ENCODE measurements around the gene IRX5.

GRCh38 chr16:54946909-54947308, 16.2 kb downstream of the IRX5 start:
- TF ChIP-seq, protein P1, sequence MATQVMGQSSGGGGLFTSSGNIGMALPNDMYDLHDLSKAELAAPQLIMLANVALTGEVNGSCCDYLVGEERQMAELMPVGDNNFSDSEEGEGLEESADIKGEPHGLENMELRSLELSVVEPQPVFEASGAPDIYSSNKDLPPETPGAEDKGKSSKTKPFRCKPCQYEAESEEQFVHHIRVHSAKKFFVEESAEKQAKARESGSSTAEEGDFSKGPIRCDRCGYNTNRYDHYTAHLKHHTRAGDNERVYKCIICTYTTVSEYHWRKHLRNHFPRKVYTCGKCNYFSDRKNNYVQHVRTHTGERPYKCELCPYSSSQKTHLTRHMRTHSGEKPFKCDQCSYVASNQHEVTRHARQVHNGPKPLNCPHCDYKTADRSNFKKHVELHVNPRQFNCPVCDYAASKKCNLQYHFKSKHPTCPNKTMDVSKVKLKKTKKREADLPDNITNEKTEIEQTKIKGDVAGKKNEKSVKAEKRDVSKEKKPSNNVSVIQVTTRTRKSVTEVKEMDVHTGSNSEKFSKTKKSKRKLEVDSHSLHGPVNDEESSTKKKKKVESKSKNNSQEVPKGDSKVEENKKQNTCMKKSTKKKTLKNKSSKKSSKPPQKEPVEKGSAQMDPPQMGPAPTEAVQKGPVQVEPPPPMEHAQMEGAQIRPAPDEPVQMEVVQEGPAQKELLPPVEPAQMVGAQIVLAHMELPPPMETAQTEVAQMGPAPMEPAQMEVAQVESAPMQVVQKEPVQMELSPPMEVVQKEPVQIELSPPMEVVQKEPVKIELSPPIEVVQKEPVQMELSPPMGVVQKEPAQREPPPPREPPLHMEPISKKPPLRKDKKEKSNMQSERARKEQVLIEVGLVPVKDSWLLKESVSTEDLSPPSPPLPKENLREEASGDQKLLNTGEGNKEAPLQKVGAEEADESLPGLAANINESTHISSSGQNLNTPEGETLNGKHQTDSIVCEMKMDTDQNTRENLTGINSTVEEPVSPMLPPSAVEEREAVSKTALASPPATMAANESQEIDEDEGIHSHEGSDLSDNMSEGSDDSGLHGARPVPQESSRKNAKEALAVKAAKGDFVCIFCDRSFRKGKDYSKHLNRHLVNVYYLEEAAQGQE (IDR thresholded peaks at IDR 0.05; ENCODE audit: low read depth) = no peak
- TF ChIP-seq POLR2A (IDR thresholded peaks at IDR 0.05; ENCODE audit: borderline replicate concordance, extremely low read depth, insufficient read depth, insufficient read length) = no peak
- TF ChIP-seq, protein P2, sequence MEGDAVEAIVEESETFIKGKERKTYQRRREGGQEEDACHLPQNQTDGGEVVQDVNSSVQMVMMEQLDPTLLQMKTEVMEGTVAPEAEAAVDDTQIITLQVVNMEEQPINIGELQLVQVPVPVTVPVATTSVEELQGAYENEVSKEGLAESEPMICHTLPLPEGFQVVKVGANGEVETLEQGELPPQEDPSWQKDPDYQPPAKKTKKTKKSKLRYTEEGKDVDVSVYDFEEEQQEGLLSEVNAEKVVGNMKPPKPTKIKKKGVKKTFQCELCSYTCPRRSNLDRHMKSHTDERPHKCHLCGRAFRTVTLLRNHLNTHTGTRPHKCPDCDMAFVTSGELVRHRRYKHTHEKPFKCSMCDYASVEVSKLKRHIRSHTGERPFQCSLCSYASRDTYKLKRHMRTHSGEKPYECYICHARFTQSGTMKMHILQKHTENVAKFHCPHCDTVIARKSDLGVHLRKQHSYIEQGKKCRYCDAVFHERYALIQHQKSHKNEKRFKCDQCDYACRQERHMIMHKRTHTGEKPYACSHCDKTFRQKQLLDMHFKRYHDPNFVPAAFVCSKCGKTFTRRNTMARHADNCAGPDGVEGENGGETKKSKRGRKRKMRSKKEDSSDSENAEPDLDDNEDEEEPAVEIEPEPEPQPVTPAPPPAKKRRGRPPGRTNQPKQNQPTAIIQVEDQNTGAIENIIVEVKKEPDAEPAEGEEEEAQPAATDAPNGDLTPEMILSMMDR (IDR thresholded peaks at IDR 0.05 in 2 of 3, conservative IDR thresholded peaks at IDR 0.05 in 1 of 3; ENCODE audit: borderline replicate concordance in 1 of 3, insufficient read depth in 1 of 3, low read depth in 2 of 3, low read length in 2 of 3) = no peak
- no peak for TF ChIP-seq POLR2AphosphoS5 (IDR thresholded peaks at IDR 0.05; ENCODE audit: low read depth, low read length)
- TF ChIP-seq JUND (IDR thresholded peaks at IDR 0.05) = no peak
- no peak for TF ChIP-seq ZNF274 (IDR thresholded peaks at IDR 0.05; ENCODE audit: low read depth, low read length)
- TF ChIP-seq RAD21 (IDR thresholded peaks at IDR 0.05; ENCODE audit: low read depth) = no peak
- no peak for TF ChIP-seq EGR1 (IDR thresholded peaks at IDR 0.05; ENCODE audit: low read depth)
- TF ChIP-seq EZH2phosphoT487 (IDR thresholded peaks at IDR 0.05; ENCODE audit: borderline replicate concordance) = no peak
- no peak for TF ChIP-seq ZFX (IDR thresholded peaks at IDR 0.05)
- TF ChIP-seq EZH2 (IDR thresholded peaks at IDR 0.05) = no peak
